SJCRH30 (cell line): ENCODE data around the gene HHIPL1. TPM values are rescaled to one million over a fixed set of nuclear protein-coding genes. Genes with fewer than 3 reads are reported as not detected.
A peak's percentile ranks its signal among the peaks of the same experiment; 100 is the strongest.

ENCODE experiments used
- DNase-seq, 2 experiments: peaks; one replicate each; pipeline ENCODE4 v3.0.0-alpha.2; 2015 to 2020
- H3K27ac ChIP-seq: fragments of 250-450 bp; sonication (Bioruptor Pico); 2 replicates; pipeline ENCODE4 v1.5.1; 2020; ENCODE audit warnings: mild to moderate bottlenecking, moderate library complexity
- H3K27me3 ChIP-seq: fragments of 250-450 bp; sonication (Bioruptor Pico); 2 replicates; pipeline ENCODE4 v1.5.1; 2020; ENCODE audit warnings: mild to moderate bottlenecking, moderate library complexity
- H3K36me3 ChIP-seq: fragments of 250-450 bp; sonication (Bioruptor Pico); 2 replicates; pipeline ENCODE4 v1.5.1; 2020; ENCODE audit warnings: mild to moderate bottlenecking, moderate library complexity
- H3K4me1 ChIP-seq: fragments of 250-450 bp; sonication (Bioruptor Pico); 2 replicates; pipeline ENCODE4 v1.5.1; 2020; ENCODE audit warnings: mild to moderate bottlenecking, moderate library complexity
- H3K4me3 ChIP-seq: fragments of 250-450 bp; sonication (Bioruptor Pico); 2 replicates; pipeline ENCODE4 v1.5.1; 2020; ENCODE audit warnings: mild to moderate bottlenecking, moderate library complexity
- H3K9me3 ChIP-seq: fragments of 250-450 bp; sonication (Bioruptor Pico); replicated peaks from 2 replicates; pipeline ENCODE4 v1.5.1; 2020; ENCODE audit warnings: mild to moderate bottlenecking, moderate library complexity
- total RNA-seq: library from RNA; depleted of rRNA; stranded (reverse); fragments of >200 nt; shearing (Covaris generic); gene quantifications from 2 replicates; pipeline ENCODE4 v1.2.3, GENCODE V29; 2014

HHIPL1 gene
- total RNA-seq, 1 experiment from 2014 or later = not detected

DNA sequence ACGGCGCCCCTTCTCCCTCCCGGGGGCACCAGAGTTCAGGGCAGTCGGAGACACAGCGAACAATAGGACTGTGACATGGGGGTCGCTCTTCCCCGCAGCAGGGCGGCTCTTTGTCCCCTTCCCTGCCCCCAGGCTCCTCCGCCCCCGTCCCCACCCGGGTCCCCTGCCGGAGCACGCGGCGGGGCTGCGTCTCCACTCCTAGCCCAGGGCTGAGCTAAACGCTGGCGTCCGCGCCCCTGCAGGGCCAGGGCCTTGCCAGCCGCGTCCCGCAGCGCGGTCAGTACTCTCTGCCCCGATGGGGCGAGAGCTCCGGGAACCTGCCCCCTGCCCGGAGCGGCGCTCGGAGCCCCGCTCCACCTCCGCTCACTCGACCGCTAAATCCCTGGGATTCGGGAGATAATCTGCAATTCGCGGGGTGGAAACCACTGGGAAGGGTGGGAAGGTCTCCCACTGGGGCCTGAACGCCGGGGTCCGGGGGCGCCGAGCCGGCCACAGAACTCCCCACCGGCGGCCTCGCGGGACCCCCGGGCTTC is 40.1 kb upstream of the HHIPL1 start:
- Histone ChIP-seq H3K4me1 (peaks cover 15% of the 10 kb centered on the region), H3K36me3 (no peaks in the 10 kb centered on the region), H3K27ac (peak overlapping the region; percentile 77), H3K9me3 (no peaks in the 10 kb centered on the region), H3K4me3 (peak overlapping the region; percentile 75), H3K27me3 (no peaks in the 10 kb centered on the region)
- DNase-seq = peak; percentile 60 to 70

DNA sequence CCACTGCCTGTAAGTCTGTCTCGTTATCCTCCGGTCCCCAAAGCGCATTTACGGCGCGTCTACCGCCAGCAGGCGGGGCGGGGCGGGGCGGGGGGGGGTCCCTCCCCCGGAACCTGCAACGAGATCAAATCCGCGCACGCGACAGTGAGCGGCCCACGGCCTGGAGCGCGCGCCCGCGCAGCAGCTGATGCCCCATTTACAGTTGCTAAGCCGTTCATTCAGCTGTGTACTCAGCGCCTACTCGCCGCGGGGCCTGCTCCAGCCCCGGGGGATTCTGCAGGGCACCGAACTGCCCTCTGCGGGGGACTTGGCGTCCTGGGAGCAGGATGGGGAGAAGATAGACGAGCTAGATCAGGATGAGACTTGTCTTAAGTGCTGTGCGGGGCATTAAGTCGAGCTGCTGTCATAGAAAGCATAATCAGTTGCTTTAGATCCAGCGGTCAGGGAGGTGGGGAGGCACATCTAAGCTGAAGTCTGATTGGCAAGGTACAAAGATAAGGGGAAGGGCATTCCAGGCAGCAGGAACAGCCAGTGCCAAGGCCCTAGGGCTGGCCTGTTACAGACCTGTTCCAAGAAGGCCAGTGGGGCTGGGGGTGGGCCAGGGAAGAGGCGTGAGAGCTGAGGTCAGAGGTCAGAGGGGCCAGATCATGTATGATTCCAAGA is 39.5 kb upstream of the HHIPL1 start:
- H3K27ac ChIP-seq = peak overlapping the region; percentile 77
- no peaks in the 10 kb centered on the region for H3K36me3 ChIP-seq
- DNase-seq = peak; percentile 77 to 80
- H3K4me1 ChIP-seq = peaks cover 15% of the 10 kb centered on the region
- H3K27me3 ChIP-seq = no peaks in the 10 kb centered on the region
- peak overlapping the region; percentile 75 for H3K4me3 ChIP-seq
- no peaks in the 10 kb centered on the region for H3K9me3 ChIP-seq

DNA sequence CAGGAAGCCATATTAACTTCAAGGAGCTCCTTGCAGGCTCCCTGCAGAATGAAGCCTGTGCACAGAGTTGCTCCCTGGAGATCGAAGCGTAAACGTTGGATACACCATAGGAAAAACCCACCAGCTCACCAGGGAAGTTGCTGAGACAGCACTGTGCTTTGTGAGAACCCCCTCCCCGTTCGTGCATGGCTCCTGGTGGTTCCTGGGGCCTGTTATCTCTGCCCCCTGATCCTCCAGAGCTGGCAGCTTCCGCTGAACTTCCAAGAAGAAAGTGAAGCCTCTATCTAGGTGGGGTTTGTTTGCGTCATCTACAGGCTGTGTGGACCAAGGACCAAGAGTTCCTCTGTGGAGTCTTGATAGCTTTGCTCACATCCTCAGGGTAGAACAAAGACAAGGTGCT is 38.6 kb upstream of the HHIPL1 start:
- no peaks in the 10 kb centered on the region for H3K36me3 ChIP-seq
- H3K27ac ChIP-seq = no peak overlapping the region
- H3K27me3 ChIP-seq = no peaks in the 10 kb centered on the region
- H3K4me3 ChIP-seq = no peak overlapping the region
- H3K4me1 ChIP-seq = peaks cover 15% of the 10 kb centered on the region
- no peak for DNase-seq
- H3K9me3 ChIP-seq = no peaks in the 10 kb centered on the region

DNA sequence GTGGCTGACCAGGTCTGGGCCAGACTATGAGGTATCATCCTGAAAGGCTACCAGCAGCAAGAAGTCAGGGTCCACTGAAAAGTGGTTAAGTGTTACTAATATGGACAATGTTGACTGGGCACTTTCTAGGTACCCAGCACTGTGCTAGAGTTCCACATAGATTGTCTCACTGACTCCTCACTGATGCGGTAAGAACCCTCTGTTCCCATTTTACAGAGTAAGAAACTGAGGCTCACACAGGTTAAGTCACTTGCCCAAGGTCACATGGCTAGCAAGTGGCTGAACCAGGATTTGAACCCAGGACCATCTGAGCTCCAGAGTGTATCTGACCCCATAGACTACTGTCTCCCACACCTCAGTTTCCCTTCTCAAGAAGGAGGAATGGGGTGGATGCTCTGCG is 36.3 kb upstream of the HHIPL1 start:
- H3K36me3 ChIP-seq = no peaks in the 10 kb centered on the region
- H3K9me3 ChIP-seq = no peaks in the 10 kb centered on the region
- no peak for DNase-seq
- no peak overlapping the region for H3K27ac ChIP-seq
- no peaks in the 10 kb centered on the region for H3K27me3 ChIP-seq
- no peak overlapping the region for H3K4me3 ChIP-seq
- peaks cover 8% of the 10 kb centered on the region for H3K4me1 ChIP-seq

DNA sequence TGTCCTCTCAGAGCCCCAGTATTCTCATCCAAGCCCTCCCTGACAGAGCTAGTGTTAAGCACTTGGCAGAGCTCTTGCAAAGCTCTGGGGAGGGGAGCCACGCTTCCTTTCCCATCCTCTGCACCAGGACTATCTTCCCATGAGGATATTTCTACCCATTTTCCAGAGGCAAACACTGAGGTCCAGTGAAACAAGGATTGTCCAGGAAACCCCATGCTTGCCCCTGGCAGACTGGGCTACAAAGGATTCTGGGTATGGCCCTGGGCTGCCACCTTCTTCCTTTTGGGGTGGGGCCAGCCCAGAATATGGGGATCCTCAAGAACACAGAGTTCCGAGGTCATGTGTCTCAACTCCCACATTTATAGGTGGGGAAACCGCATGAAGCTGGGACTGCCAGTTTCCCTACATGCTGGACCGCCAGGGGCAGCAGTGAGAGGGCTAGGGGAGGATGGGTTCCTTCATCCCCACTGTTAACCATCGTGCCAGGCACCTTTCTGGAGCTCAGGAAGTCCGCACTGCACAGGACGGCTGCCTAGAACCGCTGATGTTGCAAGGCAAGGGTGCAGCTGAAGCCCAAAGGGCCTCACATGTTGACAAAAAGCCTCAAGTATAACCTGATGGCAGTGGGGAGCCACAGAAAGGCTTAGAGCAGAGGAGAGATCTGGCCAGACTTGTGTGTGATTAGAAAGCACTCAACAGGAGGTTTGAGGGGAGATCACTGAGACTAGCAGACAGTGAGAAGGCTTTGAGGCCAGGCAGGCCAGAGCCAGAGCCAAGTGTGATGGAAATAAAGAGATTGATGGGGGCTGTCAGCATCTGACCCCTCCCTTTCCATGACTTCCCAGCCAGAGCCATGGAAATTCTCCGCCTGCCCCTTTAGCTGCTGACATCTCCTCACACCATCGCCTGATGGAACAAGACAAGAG is 35.4 kb upstream of the HHIPL1 start:
- Histone ChIP-seq H3K27me3 (no peaks in the 10 kb centered on the region), H3K4me3 (no peak overlapping the region), H3K36me3 (no peaks in the 10 kb centered on the region), H3K9me3 (no peaks in the 10 kb centered on the region), H3K27ac (no peak overlapping the region), H3K4me1 (peaks cover 8% of the 10 kb centered on the region)
- no peak for DNase-seq

DNA sequence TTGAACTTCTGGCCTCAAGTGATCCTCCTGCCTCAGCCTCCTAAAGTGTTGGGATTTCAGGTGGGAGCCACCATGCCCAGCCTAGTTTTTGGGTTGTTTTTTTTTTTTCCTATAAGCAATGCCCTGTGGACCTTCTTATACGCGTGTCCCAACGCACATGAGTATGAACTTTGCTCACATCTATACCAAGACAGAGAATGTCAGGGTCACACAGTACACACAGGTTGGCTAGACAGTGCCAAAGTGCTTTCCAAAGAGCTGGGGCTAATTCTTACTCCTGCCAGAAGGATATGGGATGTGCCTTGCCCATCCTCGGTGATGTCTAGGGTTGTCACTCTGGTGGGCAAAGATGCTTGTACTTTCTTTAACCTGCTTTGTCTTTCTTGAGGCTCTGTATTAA is 33.3 kb upstream of the HHIPL1 start:
- Histone ChIP-seq H3K27ac (no peak overlapping the region), H3K9me3 (no peaks in the 10 kb centered on the region), H3K4me1 (peaks cover 2% of the 10 kb centered on the region; the same call in 1 of the 2 replicates), H3K4me3 (no peak overlapping the region), H3K36me3 (no peaks in the 10 kb centered on the region), H3K27me3 (no peaks in the 10 kb centered on the region)
- DNase-seq = no peak

DNA sequence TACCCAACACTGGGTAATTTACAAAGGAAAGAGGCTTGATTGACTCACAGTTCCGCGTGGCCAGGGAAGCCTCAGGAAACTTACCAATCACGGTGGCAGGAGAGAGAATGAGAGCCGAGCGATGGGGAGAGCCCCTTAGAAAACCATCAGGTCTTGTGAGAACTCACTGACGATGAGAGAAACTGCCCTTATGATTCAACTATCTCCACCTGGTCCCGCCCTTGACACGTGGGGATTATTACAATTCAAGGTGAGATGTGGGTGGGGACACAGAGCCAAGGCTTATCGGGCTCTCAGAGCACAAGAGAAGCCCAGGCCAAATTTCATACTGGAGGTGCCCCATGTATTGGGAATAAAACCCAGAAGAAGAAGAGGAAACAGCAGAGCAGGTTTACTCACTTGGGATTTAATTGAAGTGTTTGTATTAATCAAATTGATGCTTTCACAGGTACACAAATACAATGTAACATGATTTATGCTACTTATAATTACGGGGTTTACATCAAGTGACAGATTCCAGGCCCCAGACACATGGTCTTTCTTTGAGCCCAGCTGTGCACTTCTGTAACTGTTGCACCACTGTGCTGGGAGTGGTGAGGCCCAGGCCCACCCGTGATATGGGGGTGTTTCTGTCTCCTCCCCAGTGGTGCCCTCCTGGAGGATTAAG is 32.7 kb upstream of the HHIPL1 start:
- H3K36me3 ChIP-seq = no peaks in the 10 kb centered on the region
- peaks cover 4% of the 10 kb centered on the region; the same call in 1 of the 2 replicates for H3K4me1 ChIP-seq
- no peaks in the 10 kb centered on the region for H3K27me3 ChIP-seq
- H3K27ac ChIP-seq = no peak overlapping the region
- no peak overlapping the region for H3K4me3 ChIP-seq
- H3K9me3 ChIP-seq = no peaks in the 10 kb centered on the region
- no peak for DNase-seq

DNA sequence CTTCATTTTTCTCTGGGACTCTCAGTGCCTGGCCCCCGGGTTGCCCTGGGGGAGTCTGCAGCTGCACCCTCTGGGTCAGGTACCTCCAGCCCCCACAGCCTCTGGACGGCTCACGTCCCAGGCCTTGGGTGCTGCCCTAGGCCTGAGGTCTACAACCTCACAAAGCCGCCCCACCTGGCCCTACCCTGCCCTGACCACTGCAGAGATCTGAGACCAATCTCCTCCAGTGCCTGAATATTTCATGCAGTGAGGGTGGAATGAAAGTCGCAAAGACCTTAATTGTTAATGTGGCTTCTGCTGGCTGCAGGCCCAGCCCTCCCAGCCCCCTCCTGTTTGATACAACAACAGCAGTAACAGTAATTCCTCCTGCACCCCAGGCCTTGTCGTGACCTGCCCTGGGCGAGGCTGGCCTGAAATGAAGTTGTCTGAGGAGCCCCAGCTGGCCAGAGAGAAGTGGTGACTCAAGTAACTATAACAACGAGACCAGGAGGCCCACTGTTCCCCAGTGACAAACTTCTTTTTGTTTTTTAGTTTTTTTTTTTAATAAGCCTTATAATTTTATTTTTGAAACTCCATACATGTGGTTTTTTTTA is 32.1 kb upstream of the HHIPL1 start:
- H3K4me1 ChIP-seq = peaks cover 4% of the 10 kb centered on the region; the same call in 1 of the 2 replicates
- DNase-seq = no peak
- no peak overlapping the region for H3K4me3 ChIP-seq
- no peaks in the 10 kb centered on the region for H3K27me3 ChIP-seq
- no peak overlapping the region for H3K27ac ChIP-seq
- no peaks in the 10 kb centered on the region for H3K36me3 ChIP-seq
- no peaks in the 10 kb centered on the region for H3K9me3 ChIP-seq

DNA sequence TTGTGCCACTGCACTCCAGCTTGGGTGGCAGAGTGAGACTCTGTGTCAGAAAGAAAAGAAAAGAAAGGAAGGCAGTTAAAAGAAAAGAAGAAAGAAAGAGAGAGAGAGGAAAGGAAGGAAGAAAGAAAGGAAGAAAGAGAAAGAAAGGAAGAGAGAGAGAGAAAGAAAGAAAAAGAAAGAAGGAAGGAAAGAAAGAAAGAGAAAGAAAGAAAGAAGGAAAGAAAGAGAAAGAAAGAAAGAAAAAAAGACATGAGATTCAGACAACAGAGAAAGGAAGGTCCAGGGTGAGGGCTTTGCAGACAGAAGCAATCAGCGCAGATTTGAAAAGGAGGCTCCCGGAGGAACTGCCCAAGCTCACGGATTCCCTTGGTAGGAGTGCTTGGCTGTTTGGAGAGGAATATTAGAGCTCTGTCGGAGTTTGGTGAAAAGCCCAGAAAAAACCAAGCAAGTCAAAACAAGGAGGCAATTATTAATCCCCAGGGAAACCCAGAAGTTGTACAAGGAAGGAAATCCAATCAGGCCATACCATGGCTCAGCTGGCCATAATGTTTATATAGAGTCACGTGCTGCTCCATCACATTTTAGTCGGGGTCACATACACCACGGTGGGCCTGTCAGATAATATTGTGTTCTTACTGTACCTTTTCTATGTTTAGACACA is 29.3 kb upstream of the HHIPL1 start:
- H3K4me3 ChIP-seq = no peak overlapping the region
- no peaks in the 10 kb centered on the region for H3K9me3 ChIP-seq
- peaks cover 4% of the 10 kb centered on the region; the same call in 1 of the 2 replicates for H3K4me1 ChIP-seq
- H3K36me3 ChIP-seq = no peaks in the 10 kb centered on the region
- no peaks in the 10 kb centered on the region for H3K27me3 ChIP-seq
- H3K27ac ChIP-seq = no peak overlapping the region
- DNase-seq = no peak

DNA sequence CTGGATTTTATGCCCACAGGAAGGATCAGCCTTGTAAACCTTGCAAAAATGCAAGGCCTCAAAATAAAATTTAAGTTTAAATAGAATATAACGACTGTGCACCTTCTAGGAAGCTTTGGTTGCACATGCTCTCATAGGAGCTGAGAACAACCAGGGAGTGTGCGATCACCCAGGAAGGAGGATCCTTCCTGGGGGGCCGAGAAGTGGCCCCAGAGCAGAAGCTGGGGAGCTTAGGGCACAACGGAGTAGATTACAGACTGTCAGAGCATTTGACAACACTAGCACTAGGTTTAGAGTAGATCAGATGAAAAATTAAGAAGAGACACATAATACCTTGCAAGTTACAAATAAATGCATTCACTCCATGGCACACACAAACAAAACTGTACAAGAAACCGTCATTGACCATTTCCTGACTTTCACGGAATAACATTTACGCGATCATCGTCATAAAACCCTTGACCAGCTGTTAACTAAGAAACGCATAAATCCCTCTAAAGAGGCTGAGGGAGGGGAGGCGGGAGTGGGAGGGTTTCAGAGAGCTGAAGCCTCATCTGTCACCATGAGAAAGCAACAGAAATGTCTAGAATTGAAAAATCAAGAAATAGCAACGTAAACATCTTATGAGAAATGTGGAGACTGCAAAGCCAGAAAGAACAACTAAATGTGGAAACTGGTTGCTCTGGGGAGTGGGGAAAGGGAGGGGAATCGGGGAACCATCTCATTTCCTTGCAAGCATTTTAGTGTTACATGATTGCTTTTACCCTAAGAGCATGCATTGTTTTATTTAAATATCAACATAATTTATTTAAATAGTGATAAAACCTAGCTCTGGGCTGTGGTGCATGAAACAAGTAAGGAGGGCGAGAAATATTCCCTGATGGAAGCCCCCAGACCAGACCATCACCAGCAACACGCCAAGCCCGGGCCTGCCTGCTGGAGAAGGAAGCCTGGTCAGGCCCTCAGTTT is 27.8 kb upstream of the HHIPL1 start:
- Histone ChIP-seq H3K36me3 (no peaks in the 10 kb centered on the region), H3K9me3 (no peaks in the 10 kb centered on the region), H3K4me1 (peaks cover 4% of the 10 kb centered on the region; the same call in 1 of the 2 replicates), H3K27me3 (no peaks in the 10 kb centered on the region; the same call in 1 of the 2 replicates), H3K4me3 (no peak overlapping the region), H3K27ac (no peak overlapping the region)
- DNase-seq = no peak

DNA sequence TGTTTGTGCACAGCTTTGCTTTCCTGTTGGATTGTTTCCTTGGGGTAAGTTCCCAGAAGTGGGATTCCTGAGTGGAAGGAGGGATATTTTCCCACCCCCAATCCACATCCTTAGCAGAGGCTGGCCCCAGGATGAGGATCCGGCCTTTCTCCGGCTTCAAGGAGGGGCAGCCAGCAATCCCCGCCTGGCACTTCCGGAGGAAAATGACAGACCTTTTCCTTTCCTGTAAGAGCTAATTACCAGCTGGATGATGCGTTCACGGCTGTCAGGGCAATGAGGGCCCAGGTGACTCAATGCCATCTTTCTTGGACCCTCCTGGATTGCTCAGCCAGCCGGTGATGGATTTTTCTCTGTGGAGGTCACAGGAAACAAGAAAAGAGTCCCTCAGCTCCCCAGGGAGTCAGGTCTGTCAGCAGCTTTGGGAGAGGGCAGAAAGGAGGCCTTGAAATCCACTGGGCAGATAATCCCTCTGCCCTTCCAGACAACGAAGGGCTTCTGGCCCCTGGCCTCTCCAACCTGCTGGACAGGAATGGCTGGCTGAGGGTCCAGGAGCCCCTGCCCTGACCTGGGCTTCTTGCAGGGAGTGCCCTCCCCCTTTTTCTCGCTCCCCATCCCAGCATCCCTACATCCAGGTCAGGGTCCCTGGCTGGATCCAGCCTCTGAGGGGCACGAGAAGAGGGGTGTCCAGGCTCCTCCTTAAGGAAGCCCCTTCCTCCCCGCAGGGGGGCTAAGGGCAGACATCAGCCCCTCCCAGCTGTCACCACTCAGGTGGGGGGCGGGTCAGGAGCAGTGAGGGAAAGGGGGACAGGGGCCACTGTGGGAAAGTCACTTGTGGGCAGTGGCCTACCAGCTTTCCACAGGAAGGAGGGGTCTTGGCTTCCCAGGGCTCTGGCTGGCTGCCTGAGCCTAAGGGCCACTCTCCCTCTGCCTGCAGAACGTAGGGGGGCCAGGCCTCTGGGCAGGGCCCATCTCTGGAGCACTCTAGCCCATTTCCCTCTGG is 24.8 kb upstream of the HHIPL1 start:
- no peak overlapping the region for H3K27ac ChIP-seq
- H3K36me3 ChIP-seq = no peaks in the 10 kb centered on the region

DNA sequence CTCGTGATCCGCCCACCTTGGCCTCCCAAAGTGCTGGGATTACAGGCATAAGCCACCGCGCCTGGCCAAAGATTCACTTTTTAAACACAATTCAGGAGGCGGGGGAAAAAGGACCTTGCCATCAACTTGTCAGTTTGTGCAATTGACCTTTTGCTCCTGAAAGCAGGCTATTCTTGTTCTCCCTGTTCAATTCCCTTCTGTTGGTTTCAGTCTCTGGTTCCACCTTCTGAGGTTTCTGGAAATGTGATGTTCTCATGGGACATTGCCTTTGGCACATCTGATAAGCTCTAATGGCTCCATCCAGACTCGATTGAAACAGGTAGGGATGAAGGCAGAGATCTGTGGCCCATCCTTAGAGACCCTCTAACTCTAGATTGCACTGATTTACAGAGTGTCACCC is 23.0 kb upstream of the HHIPL1 start:
- H3K27ac ChIP-seq = no peak overlapping the region
- H3K4me3 ChIP-seq = no peak overlapping the region
- no peaks in the 10 kb centered on the region; the same call in 1 of the 2 replicates for H3K27me3 ChIP-seq
- no peaks in the 10 kb centered on the region for H3K36me3 ChIP-seq
- no peak for DNase-seq
- no peaks in the 10 kb centered on the region for H3K9me3 ChIP-seq
- no peaks in the 10 kb centered on the region; the same call in 1 of the 2 replicates for H3K4me1 ChIP-seq

More for the DNA sequence above, 24.8 kb upstream of the HHIPL1 start:
- Histone ChIP-seq H3K4me3 (no peak overlapping the region), H3K9me3 (no peaks in the 10 kb centered on the region), H3K27me3 (no peaks in the 10 kb centered on the region; the same call in 1 of the 2 replicates), H3K4me1 (peaks cover 4% of the 10 kb centered on the region; the same call in 1 of the 2 replicates)
- DNase-seq = no peak
